Thyroid gland (tissue), 4 donors: ENCODE data around the gene NCBP3. TPM values are rescaled to one million over a fixed set of nuclear protein-coding genes. Genes with fewer than 3 reads are reported as not detected.
"Not testable (repeated sequence)": the region's sequence is repeated elsewhere in the genome, so short reads cannot be mapped to it uniquely, and the experiment has no call there.

ENCODE experiments used
- DNase-seq, 2 donors: peaks; one replicate each; pipeline ENCODE4 v3.0.0-alpha.2; 2019
- H3K27ac ChIP-seq, 3 donors: fragments of 200-600 bp; sonication (generic); 1 replicate in 2 of 3; 2 replicates in 1 of 3; pipeline ENCODE4 v1.5.1; 2016 to 2019; ENCODE audit warnings: mild to moderate bottlenecking in 1 of 3, moderate library complexity in 1 of 3
- H3K27me3 ChIP-seq: fragments of 200-600 bp; sonication (generic); one replicate; pipeline ENCODE4 v1.5.1; 2019
- H3K36me3 ChIP-seq, 2 donors: fragments of 200-600 bp; sonication (generic); one replicate each; pipeline ENCODE4 v1.5.1; 2016 to 2019
- H3K4me1 ChIP-seq, 2 donors: fragments of 200-600 bp; sonication (generic); one replicate each; pipeline ENCODE4 v1.5.1; 2017 to 2019
- H3K4me3 ChIP-seq, 3 donors: fragments of 200-600 bp; sonication (generic); replicated peaks in 1 of 3; 1 replicate in 2 of 3; 2 replicates in 1 of 3; pipeline ENCODE4 v1.5.1; 2016; ENCODE audit warnings: mild to moderate bottlenecking in 1 of 3
- H3K9me3 ChIP-seq: fragments of 200-600 bp; sonication (generic); one replicate; pipeline ENCODE4 v1.5.1; 2017
- CTCF ChIP-seq, 6 experiments: fragments of 200-600 bp in 3 of 6; fragments of 450-650 bp in 3 of 6; sonication (generic) in 3 of 6; IDR thresholded peaks; one replicate each; pipeline ENCODE4 v1.5.1; 2016 to 2019; ENCODE audit warnings: antibody characterized with exemption in 6 of 6, mild to moderate bottlenecking in 2 of 6, inconsistent platforms in 1 of 6, moderate library complexity in 1 of 6
- POLR2A ChIP-seq, 2 donors: fragments of 450-650 bp; IDR thresholded peaks; one replicate each; pipeline ENCODE4 v1.6.1; 2017; ENCODE audit warnings: antibody characterized with exemption in 2 of 2, mild to moderate bottlenecking in 2 of 2, moderate library complexity in 1 of 2
- WGBS, 2 donors: methylation state at CpG; one replicate each; pipeline ENCODE4 v1.1.5; 2017; 5-methylcytosine and 5-hydroxymethylcytosine counted together
- intact Hi-C: fragments of 100-400 bp; cut with DNase I; formaldehyde crosslinking; loops from one replicate; pipeline ENCODE4 v1.15.1; 2023
- total RNA-seq, 4 donors: library from RNA; depleted of rRNA; stranded (reverse); fragments of >200 nt; gene quantifications; one replicate each; pipeline ENCODE4 v1.2.3, GENCODE V29; 2016

NCBP3 gene
- total RNA-seq, 4 donors from 2014 or later, result 28.4 to 265 (median 36.1) TPM

- peak; percentile 47 to 54 for DNase-seq
- WGBS, 2 donors, result 56 to 68% methylated on average over 6 of the region's 6 CpGs
- Histone ChIP-seq H3K4me3 (no peak overlapping the region), H3K27ac (no peak overlapping the region), H3K9me3 (no peaks in the 10 kb centered on the region), H3K4me1 (no peaks in the 10 kb centered on the region), H3K36me3 (no peaks in the 10 kb centered on the region), H3K27me3 (no peaks in the 10 kb centered on the region)
- intact Hi-C loops, result no loop called here
- TF ChIP-seq POLR2A (IDR thresholded peaks at IDR 0.05) (no peak), CTCF (IDR thresholded peaks at IDR 0.05) (no peak)
Measured at GRCh38 chr17:3792481-3792880, 53.6 kb downstream of the NCBP3 start.

GRCh38 chr17:3788200-3788599 lies 57.8 kb downstream of the NCBP3 start:
- Histone ChIP-seq H3K27ac (no peak overlapping the region), H3K4me1 (no peaks in the 10 kb centered on the region), H3K4me3 (no peak overlapping the region), H3K9me3 (no peaks in the 10 kb centered on the region), H3K27me3 (no peaks in the 10 kb centered on the region), H3K36me3 (no peaks in the 10 kb centered on the region)
- intact Hi-C loops, result no loop called here
- TF ChIP-seq POLR2A (IDR thresholded peaks at IDR 0.05) (no peak), CTCF (IDR thresholded peaks at IDR 0.05) (no peak)
- peak; percentile 33 to 35 for DNase-seq
- 47 to 49% methylated on average over 2 of the region's 2 CpGs for WGBS, 2 donors

- H3K27me3 ChIP-seq, H3K36me3 ChIP-seq, H3K4me1 ChIP-seq, H3K27ac ChIP-seq, intact Hi-C loops, H3K4me3 ChIP-seq, DNase-seq, H3K9me3 ChIP-seq: not testable (repeated sequence)
- 90% methylated on average over 5 of the region's 5 CpGs for WGBS, 2 donors
Measured at GRCh38 chr17:3785323-3785722, 60.7 kb downstream of the NCBP3 start.

GRCh38 chr17:3782751-3783150 lies 63.3 kb downstream of the NCBP3 start:
- Histone ChIP-seq H3K27ac (no peak overlapping the region), H3K36me3 (no peaks in the 10 kb centered on the region), H3K4me1 (no peaks in the 10 kb centered on the region), H3K27me3 (no peaks in the 10 kb centered on the region), H3K4me3 (no peak overlapping the region), H3K9me3 (no peaks in the 10 kb centered on the region)
- TF ChIP-seq POLR2A (IDR thresholded peaks at IDR 0.05) (no peak), CTCF (IDR thresholded peaks at IDR 0.05) (no peak)
- no peak for DNase-seq
- 89 to 90% methylated on average over 8 of the region's 8 CpGs for WGBS, 2 donors
- intact Hi-C loops, result no loop called here

- Histone ChIP-seq H3K27me3 (no peaks in the 10 kb centered on the region), H3K9me3 (no peaks in the 10 kb centered on the region), H3K4me1 (no peaks in the 10 kb centered on the region), H3K4me3 (no peak overlapping the region), H3K27ac (no peak overlapping the region), H3K36me3 (no peaks in the 10 kb centered on the region)
- 84 to 88% methylated on average over 6 of the region's 6 CpGs for WGBS, 2 donors
- no peak for DNase-seq
- intact Hi-C loops, result no loop called here
- no peak for TF ChIP-seq POLR2A (IDR thresholded peaks at IDR 0.05)
- TF ChIP-seq CTCF (IDR thresholded peaks at IDR 0.05), result no peak
Measured at GRCh38 chr17:3780986-3781385, 65.1 kb downstream of the NCBP3 start.
